ENCODE data around the gene KRTAP10-10. TPM values are rescaled to one million over a fixed set of nuclear protein-coding genes. Genes with fewer than 3 reads are reported as not detected.
"Not testable (repeated sequence)": the region's sequence is repeated elsewhere in the genome, so short reads cannot be mapped to it uniquely, and the experiment has no call there.

Gene KRTAP10-10
- total and polyA plus RNA-seq, 8 donors, result not detected

DNA sequence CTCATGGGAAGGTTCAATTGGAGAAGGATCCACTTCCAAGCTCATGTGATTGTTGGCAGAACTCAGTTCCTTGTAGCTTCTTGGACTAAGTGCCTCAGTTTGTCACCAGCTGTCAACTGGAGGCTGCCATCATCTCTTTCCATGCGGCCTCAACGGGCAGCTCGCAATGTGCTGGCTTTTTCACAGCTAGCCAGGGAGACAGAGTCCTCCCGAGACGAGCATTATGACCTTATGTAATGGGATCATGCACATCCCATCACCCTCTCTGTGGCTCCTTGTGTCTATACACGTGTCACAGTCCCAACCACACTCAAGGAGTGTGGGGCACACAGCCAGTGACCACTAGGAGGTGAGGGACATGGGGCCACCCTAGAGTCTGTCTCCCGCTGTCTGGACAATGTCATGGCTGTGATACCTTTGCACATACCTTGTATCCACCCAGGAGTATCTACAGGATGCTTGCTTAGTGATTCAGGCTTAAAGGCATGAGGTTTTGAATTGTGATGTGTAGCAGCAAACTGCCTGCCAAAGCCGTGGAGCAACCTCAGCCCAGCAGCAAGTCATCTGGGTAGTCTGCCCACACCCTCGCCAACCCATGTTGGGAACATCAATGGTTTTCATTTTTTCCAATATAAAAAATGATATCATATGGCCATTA lies 41.0 kb upstream of the KRTAP10-10 start:
- Histone ChIP-seq H3K4me3 (no peak overlapping the region), H3K4me1 (no peaks in the 10 kb centered on the region), H3K27me3 (peaks cover 0 to 39% of the 10 kb centered on the region in 2 donors), H3K27ac (no peak overlapping the region), H3K9me3 (no peaks in the 10 kb centered on the region), H3K36me3 (no peaks in the 10 kb centered on the region)
- TF ChIP-seq, protein P1, sequence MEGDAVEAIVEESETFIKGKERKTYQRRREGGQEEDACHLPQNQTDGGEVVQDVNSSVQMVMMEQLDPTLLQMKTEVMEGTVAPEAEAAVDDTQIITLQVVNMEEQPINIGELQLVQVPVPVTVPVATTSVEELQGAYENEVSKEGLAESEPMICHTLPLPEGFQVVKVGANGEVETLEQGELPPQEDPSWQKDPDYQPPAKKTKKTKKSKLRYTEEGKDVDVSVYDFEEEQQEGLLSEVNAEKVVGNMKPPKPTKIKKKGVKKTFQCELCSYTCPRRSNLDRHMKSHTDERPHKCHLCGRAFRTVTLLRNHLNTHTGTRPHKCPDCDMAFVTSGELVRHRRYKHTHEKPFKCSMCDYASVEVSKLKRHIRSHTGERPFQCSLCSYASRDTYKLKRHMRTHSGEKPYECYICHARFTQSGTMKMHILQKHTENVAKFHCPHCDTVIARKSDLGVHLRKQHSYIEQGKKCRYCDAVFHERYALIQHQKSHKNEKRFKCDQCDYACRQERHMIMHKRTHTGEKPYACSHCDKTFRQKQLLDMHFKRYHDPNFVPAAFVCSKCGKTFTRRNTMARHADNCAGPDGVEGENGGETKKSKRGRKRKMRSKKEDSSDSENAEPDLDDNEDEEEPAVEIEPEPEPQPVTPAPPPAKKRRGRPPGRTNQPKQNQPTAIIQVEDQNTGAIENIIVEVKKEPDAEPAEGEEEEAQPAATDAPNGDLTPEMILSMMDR (IDR thresholded peaks at IDR 0.05), result no peak
- DNase-seq, result no peak
- intact Hi-C loops (cut with DNase I), result no loop called here
- ATAC-seq, result no peak

DNA sequence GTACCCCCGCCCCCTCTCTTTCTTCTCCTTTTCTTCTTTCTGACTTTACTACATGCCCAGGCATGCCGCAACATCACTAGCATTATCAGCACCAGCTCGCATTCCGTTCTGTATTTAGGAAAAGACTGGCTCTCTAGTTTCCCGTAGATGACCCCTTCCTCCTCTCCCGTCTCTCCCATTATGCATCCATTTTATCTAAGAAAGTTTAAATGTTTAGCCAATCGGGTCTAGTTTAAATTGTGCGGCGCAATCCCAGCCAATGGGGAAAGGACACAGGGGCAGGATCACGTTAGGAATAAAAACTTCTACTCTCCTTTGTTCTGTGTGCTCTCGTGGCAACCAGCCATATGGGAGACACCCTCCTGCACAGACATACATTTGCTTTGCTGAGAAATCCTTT lies 39.1 kb upstream of the KRTAP10-10 start:
- H3K27me3 ChIP-seq, result peaks cover 0 to 42% of the 10 kb centered on the region in 2 donors
- H3K4me3 ChIP-seq, result no peak overlapping the region
- no peaks in the 10 kb centered on the region for H3K4me1 ChIP-seq
- H3K27ac ChIP-seq, result no peak overlapping the region
- ATAC-seq, result no peak
- TF ChIP-seq, protein P1 (IDR thresholded peaks at IDR 0.05), result no peak
- H3K36me3 ChIP-seq, result no peaks in the 10 kb centered on the region
- intact Hi-C loops (cut with DNase I), result no loop called here
- DNase-seq, result no peak
- H3K9me3 ChIP-seq, result no peaks in the 10 kb centered on the region

DNA sequence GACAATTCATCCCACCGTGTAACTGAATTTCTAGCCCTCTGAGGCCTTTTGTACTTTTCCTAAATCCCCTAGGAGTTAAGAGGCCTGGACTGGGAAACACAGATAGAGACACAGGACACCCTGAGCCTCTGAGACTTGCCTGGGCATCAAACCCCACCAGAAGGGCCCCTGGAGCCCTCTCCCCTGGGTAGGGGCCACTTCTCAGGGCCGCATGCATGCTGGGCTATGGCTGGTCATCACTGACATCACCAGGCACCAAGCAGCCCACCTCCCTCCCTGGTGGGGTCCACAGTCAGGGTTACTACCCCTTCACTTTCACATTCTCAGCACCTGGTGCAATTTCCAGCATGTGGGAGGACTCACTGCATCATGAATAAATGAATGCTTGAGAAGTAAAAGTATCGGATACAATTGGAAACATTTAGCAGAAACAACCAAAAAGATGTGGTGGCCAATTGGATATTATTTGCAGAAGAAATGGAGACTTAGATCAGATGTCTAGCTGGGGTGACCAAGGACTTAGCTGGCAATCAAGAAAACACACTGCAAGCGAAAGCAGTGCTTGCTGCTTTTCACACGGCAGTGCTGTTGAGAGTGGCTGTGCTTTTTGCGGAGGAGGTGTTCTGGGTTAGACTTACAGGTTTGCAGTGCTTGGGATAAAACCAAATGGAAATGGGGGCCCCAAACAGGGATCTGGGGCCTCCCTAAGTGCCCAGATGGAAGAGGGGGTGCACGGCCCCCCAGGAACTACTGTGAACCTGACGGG lies 37.7 kb upstream of the KRTAP10-10 start:
- ATAC-seq (no peak), DNase-seq (no peak)
- Histone ChIP-seq H3K4me3 (no peak overlapping the region), H3K4me1 (no peaks in the 10 kb centered on the region), H3K9me3 (no peaks in the 10 kb centered on the region), H3K27ac (no peak overlapping the region), H3K36me3 (no peaks in the 10 kb centered on the region), H3K27me3 (peaks cover 0 to 46% of the 10 kb centered on the region in 2 donors)
- intact Hi-C loops (cut with DNase I), result no loop called here
- TF ChIP-seq, protein P1 (IDR thresholded peaks at IDR 0.05), result no peak

DNA sequence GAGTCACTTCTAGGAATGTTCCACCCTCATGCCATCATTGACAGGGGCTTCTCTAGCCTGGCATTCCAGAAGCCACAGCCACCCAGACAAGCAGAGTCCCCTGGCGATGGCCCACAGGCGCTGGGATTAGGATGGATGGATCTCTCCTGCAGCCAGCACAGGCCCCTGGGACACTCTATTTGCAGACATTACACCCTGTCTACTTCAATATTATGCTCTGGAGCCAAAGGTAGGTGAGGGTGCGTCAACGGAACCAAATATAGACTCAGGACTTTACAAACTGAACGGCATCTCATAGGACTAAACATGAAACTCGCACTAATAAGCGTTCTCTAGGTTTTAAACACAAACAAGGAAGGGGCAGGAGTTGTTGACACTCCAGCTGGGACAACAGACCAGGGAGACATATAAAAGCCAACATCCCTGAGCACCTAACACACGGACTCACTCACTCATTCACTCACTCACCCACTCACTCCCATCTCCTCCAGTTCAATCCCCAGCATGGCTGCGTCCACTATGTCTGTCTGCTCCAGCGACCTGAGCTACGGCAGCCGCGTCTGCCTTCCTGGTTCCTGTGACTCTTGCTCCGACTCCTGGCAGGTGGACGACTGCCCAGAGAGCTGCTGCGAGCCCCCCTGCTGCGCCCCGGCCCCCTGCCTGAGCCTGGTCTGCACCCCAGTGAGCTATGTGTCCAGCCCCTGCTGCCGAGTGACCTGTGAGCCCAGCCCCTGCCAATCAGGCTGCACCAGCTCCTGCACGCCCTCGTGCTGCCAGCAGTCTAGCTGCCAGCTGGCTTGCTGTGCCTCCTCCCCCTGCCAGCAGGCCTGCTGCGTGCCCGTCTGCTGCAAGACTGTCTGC lies 36.8 kb upstream of the KRTAP10-10 start, which contains the start of gene KRTAP10-7:
Gene KRTAP10-7 (plus strand): TSS at position 480 of the 861 bp plus-strand sequence. CDS start 25 bp downstream, at position 505.
- H3K4me3 ChIP-seq; H3K9me3 ChIP-seq; ATAC-seq; H3K4me1 ChIP-seq; intact Hi-C loops (cut with DNase I); H3K27ac ChIP-seq; DNase-seq; H3K36me3 ChIP-seq: not testable (repeated sequence)
- H3K27me3 ChIP-seq, result peaks cover 0 to 46% of the 10 kb centered on the region in 2 donors

DNA sequence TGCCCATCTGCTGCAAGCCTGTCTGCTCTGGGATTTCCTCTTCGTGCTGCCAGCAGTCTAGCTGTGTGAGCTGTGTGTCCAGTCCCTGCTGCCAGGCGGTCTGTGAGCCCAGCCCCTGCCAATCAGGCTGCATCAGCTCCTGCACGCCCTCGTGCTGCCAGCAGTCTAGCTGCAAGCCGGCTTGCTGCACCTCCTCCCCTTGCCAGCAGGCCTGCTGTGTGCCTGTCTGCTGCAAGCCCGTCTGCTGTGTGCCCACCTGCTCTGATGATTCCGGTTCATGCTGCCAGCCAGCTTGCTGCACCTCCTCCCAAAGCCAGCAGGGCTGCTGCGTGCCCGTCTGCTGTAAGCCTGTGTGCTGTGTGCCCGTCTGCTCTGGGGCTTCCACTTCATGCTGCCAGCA lies 36.1 kb upstream of the KRTAP10-10 start:
- intact Hi-C loops (cut with DNase I); H3K9me3 ChIP-seq; H3K36me3 ChIP-seq; H3K27ac ChIP-seq; H3K4me3 ChIP-seq; H3K4me1 ChIP-seq; ATAC-seq; DNase-seq: not testable (repeated sequence)
- peaks cover 0 to 46% of the 10 kb centered on the region in 2 donors for H3K27me3 ChIP-seq

Measured in left lung (tissue), 10 donors.